Naive B cell (primary cell): ENCODE data around the gene FAM3C. TPM values are rescaled to one million over a fixed set of nuclear protein-coding genes. Genes with fewer than 3 reads are reported as not detected.

Source experiments
- ATAC-seq, 2 donors: fragments of 150-1000 bp; cut with Tn5 transposase; 2 replicates each; pipeline ENCODE4 v1.10.0; 2021; ENCODE audit warnings: low read depth in 2 of 2, mild to moderate bottlenecking in 2 of 2, moderate library complexity in 2 of 2
- DNase-seq: peaks from one replicate; pipeline ENCODE4 v3.0.0; 2022
- H3K27ac Mint-ChIP-seq, 6 donors: one replicate each; pipeline ENCODE4 v1.8.0; 2020 to 2022; ENCODE audit warnings: mild to moderate bottlenecking in 6 of 6, mixed read lengths in 6 of 6, moderate library complexity in 5 of 6, inconsistent platforms in 2 of 6
- H3K27me3 Mint-ChIP-seq, 3 donors: one replicate each; pipeline ENCODE4 v1.8.0; 2021 to 2022; ENCODE audit warnings: mixed read lengths in 3 of 3, mild to moderate bottlenecking in 1 of 3
- H3K36me3 Mint-ChIP-seq, 2 donors: one replicate each; pipeline ENCODE4 v1.8.0; 2020 to 2022; ENCODE audit warnings: mixed read lengths in 2 of 2, inconsistent platforms in 1 of 2, mild to moderate bottlenecking in 1 of 2
- H3K4me1 Mint-ChIP-seq, 3 donors: one replicate each; pipeline ENCODE4 v1.8.0; 2020 to 2022; ENCODE audit warnings: mixed read lengths in 3 of 3, inconsistent platforms in 1 of 3, mild to moderate bottlenecking in 1 of 3, moderate library complexity in 1 of 3
- H3K4me3 Mint-ChIP-seq, 8 donors: one replicate each; pipeline ENCODE4 v1.8.0; 2020 to 2022; ENCODE audit warnings: mild to moderate bottlenecking in 8 of 8, mixed read lengths in 8 of 8, moderate library complexity in 8 of 8, inconsistent platforms in 2 of 8
- H3K9me3 Mint-ChIP-seq, 7 donors: one replicate each; pipeline ENCODE4 v1.8.0; 2020 to 2022; ENCODE audit warnings: mixed read lengths in 7 of 7, mild to moderate bottlenecking in 5 of 7, inconsistent platforms in 2 of 7, moderate library complexity in 1 of 7
- polyA plus RNA-seq, 6 donors: library from polyadenylated mRNA; unstranded; fragments of 300-500 nt; fragmentation: Illumina TruSeq; gene quantifications; one replicate each; pipeline ENCODE4 v1.2.3, GENCODE V29; 2021; ENCODE audit warnings: low read depth in 6 of 6

Gene FAM3C
- polyA plus RNA-seq, 6 donors from 2014 or later: 79.8 to 115 (median 101) TPM

DNA sequence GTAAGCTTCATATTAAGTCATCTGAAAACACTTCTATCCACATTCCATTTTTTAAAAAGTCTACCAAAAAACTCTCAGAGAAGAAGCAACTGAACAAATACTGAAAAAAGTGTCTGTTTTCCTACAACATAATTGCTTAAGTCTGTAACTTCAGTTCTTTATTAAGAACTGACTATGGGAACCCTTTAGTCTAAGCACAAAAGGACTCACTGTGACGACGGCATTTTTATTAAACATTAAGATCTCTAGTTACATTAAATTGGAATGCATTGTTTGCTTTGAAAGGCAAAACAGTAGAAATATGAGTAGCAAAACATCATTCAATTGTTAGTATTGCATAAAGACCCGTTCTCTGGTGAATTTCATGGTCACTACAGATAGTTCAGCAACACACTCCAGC lies 5.8 kb upstream of the FAM3C start:
- no peak for ATAC-seq
- no peak for DNase-seq
- Mint-ChIP-seq H3K4me1 (peaks cover 0 to 3% (median 0%) of the 10 kb centered on the region in 3 donors), H3K9me3 (no peaks in the 10 kb centered on the region), H3K27me3 (peaks cover 0 to 6% (median 0%) of the 10 kb centered on the region in 3 donors), H3K4me3 (no peak overlapping the region), H3K36me3 (no peaks in the 10 kb centered on the region), H3K27ac (no peak overlapping the region)

DNA sequence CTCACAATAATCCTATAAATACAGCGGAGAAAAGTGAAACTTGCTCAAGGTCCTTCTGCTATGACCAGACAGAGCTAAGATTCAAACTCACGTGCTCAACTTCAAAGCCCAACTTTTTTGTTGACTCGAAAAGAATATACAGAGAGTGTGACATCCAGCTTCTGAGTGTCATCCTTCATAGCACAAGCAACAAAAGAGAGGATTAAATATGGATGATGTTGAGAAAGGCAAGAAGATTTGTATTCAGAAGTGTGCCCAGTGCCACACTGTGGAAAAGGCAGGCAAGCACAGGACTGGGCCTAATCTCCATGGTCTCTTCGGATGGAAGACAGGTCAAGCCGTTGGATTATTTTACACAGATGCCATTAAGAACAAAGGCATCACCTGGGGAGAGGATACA lies 2.1 kb upstream of the FAM3C start:
- Mint-ChIP-seq H3K4me1 (peaks cover 5 to 24% (median 6%) of the 10 kb centered on the region in 3 donors), H3K9me3 (no peaks in the 10 kb centered on the region), H3K4me3 (peak overlapping the region in 1 of 8 donors; percentile 50), H3K36me3 (no peaks in the 10 kb centered on the region), H3K27me3 (no peaks in the 10 kb centered on the region), H3K27ac (peak overlapping the region in 1 of 6 donors; percentile 12)
- ATAC-seq (no peak), DNase-seq (no peak)

GRCh38 chr7:121397822-121398221 lies 1.7 kb upstream of the FAM3C start:
- Mint-ChIP-seq H3K9me3 (peaks cover 0 to 1% (median 0%) of the 10 kb centered on the region in 7 donors), H3K27ac (peak overlapping the region in 1 of 6 donors; percentile 98), H3K27me3 (no peaks in the 10 kb centered on the region), H3K36me3 (peaks cover 3% of the 10 kb centered on the region in 2 donors), H3K4me3 (peak overlapping the region in 1 of 8 donors; percentile 98), H3K4me1 (peaks cover 6 to 28% (median 7%) of the 10 kb centered on the region in 3 donors)
- DNase-seq: no peak
- ATAC-seq: no peak

- Mint-ChIP-seq H3K36me3 (peaks cover 7 to 8% of the 10 kb centered on the region in 2 donors), H3K4me1 (peaks cover 10 to 33% (median 12%) of the 10 kb centered on the region in 3 donors), H3K4me3 (peak overlapping the region in 6 of 8 donors; percentile 23 to 98 (median 61)), H3K27me3 (no peaks in the 10 kb centered on the region), H3K27ac (peak overlapping the region in 1 of 6 donors; percentile 98), H3K9me3 (peaks cover 0 to 4% (median 0%) of the 10 kb centered on the region in 7 donors)
- no peak for DNase-seq
- no peak for ATAC-seq
Measured at GRCh38 chr7:121397361-121397760, 1.3 kb upstream of the FAM3C start.

DNA sequence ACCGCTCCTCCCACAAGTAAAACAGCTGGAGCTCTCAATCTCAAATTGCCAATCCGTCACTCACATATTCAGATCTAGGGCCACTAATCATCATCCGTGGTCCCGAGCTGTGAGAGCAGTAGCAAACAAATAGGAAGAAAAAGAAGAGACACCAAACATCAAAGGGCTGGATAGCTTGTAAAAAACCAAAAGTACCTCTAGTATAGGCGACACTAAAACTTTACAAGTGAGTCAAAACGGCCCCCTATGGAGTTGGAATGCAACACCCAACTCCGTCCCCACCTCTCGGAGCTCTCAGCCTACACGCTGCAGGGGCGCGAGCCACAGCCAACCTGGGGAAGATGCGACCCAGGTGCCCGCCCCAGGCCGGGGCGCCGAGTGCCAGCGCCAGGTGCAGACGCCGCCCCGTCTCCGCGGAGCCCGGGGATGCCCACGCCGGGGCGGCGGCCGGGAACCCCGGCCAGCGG lies 581 bp downstream of the FAM3C start:
- DNase-seq: no peak
- peak; percentile 73 to 78 for ATAC-seq
- H3K9me3 Mint-ChIP-seq: peaks cover 0 to 4% (median 0%) of the 10 kb centered on the region in 7 donors
- H3K27ac Mint-ChIP-seq: peak overlapping the region; percentile 72 to 98 (median 94)
- peaks cover 26 to 48% (median 27%) of the 10 kb centered on the region in 3 donors for H3K4me1 Mint-ChIP-seq
- H3K27me3 Mint-ChIP-seq: no peaks in the 10 kb centered on the region
- peaks cover 15 to 18% of the 10 kb centered on the region in 2 donors for H3K36me3 Mint-ChIP-seq
- peak overlapping the region; percentile 84 to 98 (median 93) for H3K4me3 Mint-ChIP-seq

GRCh38 chr7:121394709-121395140 lies 1.4 kb downstream of the FAM3C start:
- H3K4me3 Mint-ChIP-seq: peak overlapping the region; percentile 70 to 98 (median 83)
- ATAC-seq: no peak
- H3K27ac Mint-ChIP-seq: peak overlapping the region; percentile 16 to 98 (median 68)
- H3K27me3 Mint-ChIP-seq: no peaks in the 10 kb centered on the region
- peaks cover 32 to 56% (median 34%) of the 10 kb centered on the region in 3 donors for H3K4me1 Mint-ChIP-seq
- H3K36me3 Mint-ChIP-seq: peaks cover 15 to 18% of the 10 kb centered on the region in 2 donors
- peaks cover 0 to 4% (median 0%) of the 10 kb centered on the region in 7 donors for H3K9me3 Mint-ChIP-seq
- no peak for DNase-seq

GRCh38 chr7:121393005-121393366 lies 3.1 kb downstream of the FAM3C start:
- Mint-ChIP-seq H3K9me3 (peaks cover 0 to 4% (median 0%) of the 10 kb centered on the region in 7 donors), H3K27ac (peak overlapping the region in 5 of 6 donors; percentile 32 to 98 (median 54)), H3K36me3 (peaks cover 15 to 18% of the 10 kb centered on the region in 2 donors), H3K4me3 (peak overlapping the region in 6 of 8 donors; percentile 37 to 98 (median 62)), H3K4me1 (peaks cover 48 to 74% (median 50%) of the 10 kb centered on the region in 3 donors), H3K27me3 (no peaks in the 10 kb centered on the region)
- no peak for ATAC-seq
- DNase-seq: no peak

DNA sequence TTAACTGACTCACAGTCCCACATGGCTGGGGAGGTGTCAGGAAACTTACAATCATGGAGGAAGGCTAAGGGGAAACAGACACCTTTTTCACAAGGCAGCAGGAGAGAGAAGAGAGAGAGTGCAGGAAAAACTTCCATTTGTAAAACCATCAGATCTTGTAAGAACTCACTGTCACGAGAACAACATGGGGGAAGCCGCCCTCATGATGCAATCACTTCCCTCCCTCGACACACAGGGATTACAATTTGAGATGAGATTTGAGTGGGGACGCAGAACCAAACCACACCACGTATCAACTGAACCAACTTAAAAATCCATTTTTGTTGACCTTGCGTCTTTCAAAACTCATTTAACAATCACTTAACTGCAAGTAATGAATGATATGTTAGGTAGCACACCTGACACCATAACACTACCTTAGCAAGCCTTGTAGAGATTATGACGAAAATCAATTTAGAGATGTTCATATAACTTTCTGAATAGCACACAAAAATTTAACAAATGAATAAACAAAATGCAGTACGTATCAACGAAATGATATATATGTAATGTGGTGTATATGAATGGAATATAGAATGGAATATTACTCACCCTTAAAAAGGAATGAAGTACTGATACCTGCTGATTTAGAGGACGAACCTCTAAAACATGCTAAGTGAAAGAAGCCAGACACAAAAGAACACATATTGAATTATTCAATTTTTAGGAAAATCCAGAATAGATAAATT lies 3.7 kb downstream of the FAM3C start:
- DNase-seq (no peak), ATAC-seq (no peak)
- peaks cover 0 to 4% (median 0%) of the 10 kb centered on the region in 7 donors for H3K9me3 Mint-ChIP-seq
- H3K4me1 Mint-ChIP-seq: peaks cover 53 to 79% (median 56%) of the 10 kb centered on the region in 3 donors
- H3K27ac Mint-ChIP-seq: peak overlapping the region; percentile 28 to 98 (median 82)
- peak overlapping the region; percentile 36 to 98 (median 60) for H3K4me3 Mint-ChIP-seq
- H3K36me3 Mint-ChIP-seq: peaks cover 15 to 18% of the 10 kb centered on the region in 2 donors
- H3K27me3 Mint-ChIP-seq: no peaks in the 10 kb centered on the region

GRCh38 chr7:121391686-121392085 lies 4.4 kb downstream of the FAM3C start:
- Mint-ChIP-seq H3K36me3 (peaks cover 15 to 18% of the 10 kb centered on the region in 2 donors), H3K27me3 (no peaks in the 10 kb centered on the region), H3K9me3 (peaks cover 0 to 4% (median 0%) of the 10 kb centered on the region in 7 donors), H3K4me1 (peaks cover 56 to 84% (median 58%) of the 10 kb centered on the region in 3 donors), H3K27ac (peak overlapping the region; percentile 1 to 98 (median 80)), H3K4me3 (peak overlapping the region; percentile 36 to 98 (median 56))
- ATAC-seq: no peak
- no peak for DNase-seq

DNA sequence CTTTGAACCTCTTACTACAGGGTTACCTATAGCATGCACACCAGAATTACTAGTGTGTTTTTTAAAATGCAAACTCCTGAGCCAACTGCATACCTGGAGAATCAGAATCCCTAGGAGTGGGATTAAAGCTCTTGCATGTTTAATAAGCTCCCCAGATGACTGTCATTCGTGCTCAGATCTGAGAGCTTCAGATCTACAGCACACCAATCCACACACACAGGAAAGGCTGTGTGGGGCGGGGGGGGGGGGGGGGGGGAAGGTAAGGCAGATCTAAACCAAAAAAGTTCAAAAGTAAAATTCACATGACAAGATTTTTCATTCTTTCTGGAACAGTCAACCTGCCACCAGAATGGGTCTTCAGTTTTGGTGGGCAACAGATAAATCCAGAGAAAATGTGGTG lies 5.5 kb downstream of the FAM3C start:
- H3K9me3 Mint-ChIP-seq: peaks cover 0 to 4% (median 0%) of the 10 kb centered on the region in 7 donors
- H3K27me3 Mint-ChIP-seq: no peaks in the 10 kb centered on the region
- ATAC-seq (no peak), DNase-seq (no peak)
- peak overlapping the region in 7 of 8 donors; percentile 41 to 75 (median 60) for H3K4me3 Mint-ChIP-seq
- peaks cover 65 to 91% (median 68%) of the 10 kb centered on the region in 3 donors for H3K4me1 Mint-ChIP-seq
- H3K27ac Mint-ChIP-seq: peak overlapping the region in 5 of 6 donors; percentile 77 to 98 (median 88)
- peaks cover 15 to 18% of the 10 kb centered on the region in 2 donors for H3K36me3 Mint-ChIP-seq

DNA sequence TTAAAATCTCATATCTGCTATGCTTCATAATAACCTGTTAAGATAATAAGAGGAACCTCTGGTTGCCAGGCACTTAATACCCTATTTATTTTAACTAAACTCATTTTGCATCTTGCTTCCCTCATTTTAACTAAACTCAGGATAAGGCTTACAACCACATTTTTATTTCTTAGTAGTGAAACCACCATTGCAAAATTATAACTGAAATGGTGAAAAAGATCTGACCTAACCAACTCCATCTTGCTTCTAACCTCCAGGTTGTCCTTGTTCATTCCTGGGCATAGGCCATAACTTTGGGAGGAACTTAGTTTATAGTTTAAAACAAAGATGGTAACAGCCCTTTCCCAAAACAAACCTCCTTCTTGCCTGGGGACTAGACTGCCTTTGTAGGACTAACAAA lies 6.0 kb downstream of the FAM3C start:
- Mint-ChIP-seq H3K27me3 (no peaks in the 10 kb centered on the region), H3K36me3 (peaks cover 15 to 18% of the 10 kb centered on the region in 2 donors), H3K4me1 (peaks cover 65 to 93% (median 73%) of the 10 kb centered on the region in 3 donors), H3K9me3 (peaks cover 0 to 4% (median 0%) of the 10 kb centered on the region in 7 donors), H3K27ac (peak overlapping the region; percentile 77 to 99 (median 93)), H3K4me3 (peak overlapping the region in 6 of 8 donors; percentile 9 to 75 (median 47))
- ATAC-seq (no peak), DNase-seq (no peak)

- Mint-ChIP-seq H3K4me3 (peak overlapping the region; percentile 41 to 77 (median 66)), H3K4me1 (peaks cover 70 to 94% (median 80%) of the 10 kb centered on the region in 3 donors), H3K27ac (peak overlapping the region; percentile 88 to 99 (median 95)), H3K27me3 (no peaks in the 10 kb centered on the region), H3K9me3 (peaks cover 0 to 4% (median 0%) of the 10 kb centered on the region in 7 donors), H3K36me3 (peaks cover 15 to 18% of the 10 kb centered on the region in 2 donors)
- DNase-seq: no peak
- no peak for ATAC-seq
Measured at GRCh38 chr7:121388950-121389349, 7.2 kb downstream of the FAM3C start.

GRCh38 chr7:121385800-121386179 lies 10.3 kb downstream of the FAM3C start:
- peaks cover 7 to 10% of the 10 kb centered on the region in 2 donors for H3K36me3 Mint-ChIP-seq
- ATAC-seq (peak; percentile 90 to 92), DNase-seq (peak; percentile 74)
- H3K4me1 Mint-ChIP-seq: peaks cover 71 to 95% (median 85%) of the 10 kb centered on the region in 3 donors
- H3K4me3 Mint-ChIP-seq: peak overlapping the region; percentile 35 to 87 (median 56)
- no peaks in the 10 kb centered on the region for H3K27me3 Mint-ChIP-seq
- peak overlapping the region; percentile 94 to 99 (median 98) for H3K27ac Mint-ChIP-seq
- H3K9me3 Mint-ChIP-seq: no peaks in the 10 kb centered on the region
